ENCODE data around the gene MAST4. TPM values are rescaled to one million over a fixed set of nuclear protein-coding genes. Genes with fewer than 3 reads are reported as not detected.

Gene MAST4
- total RNA-seq, 1 donor from 2014 or later: 11.3 TPM

GRCh38 chr5:66642538-66642937, 46.3 kb downstream of the MAST4 start:
- Mint-ChIP-seq H3K4me1 (ENCODE audit: low read depth) (peaks cover 28% of the 10 kb centered on the region), H3K36me3 (ENCODE audit: low read depth) (peaks cover 2% of the 10 kb centered on the region), H3K9me3 (ENCODE audit: low read depth) (peaks cover 9% of the 10 kb centered on the region), H3K27me3 (ENCODE audit: low read depth) (peaks cover 5% of the 10 kb centered on the region), H3K27ac (ENCODE audit: unreplicated experiment) (no peak overlapping the region), H3K4me3 (ENCODE audit: unreplicated experiment) (no peak overlapping the region)
- no peak for TF ChIP-seq CTCF (IDR thresholded peaks at IDR 0.05)
- no peak for DNase-seq (ENCODE audit: low spot score)

GRCh38 chr5:66643387-66643786, 47.2 kb downstream of the MAST4 start:
- H3K36me3 Mint-ChIP-seq (ENCODE audit: low read depth): peaks cover 2% of the 10 kb centered on the region
- H3K4me3 Mint-ChIP-seq (ENCODE audit: unreplicated experiment): no peak overlapping the region
- H3K9me3 Mint-ChIP-seq (ENCODE audit: low read depth): peaks cover 9% of the 10 kb centered on the region
- peaks cover 5% of the 10 kb centered on the region for H3K27me3 Mint-ChIP-seq (ENCODE audit: low read depth)
- no peak for DNase-seq (ENCODE audit: low spot score)
- peaks cover 37% of the 10 kb centered on the region for H3K4me1 Mint-ChIP-seq (ENCODE audit: low read depth)
- no peak for TF ChIP-seq CTCF (IDR thresholded peaks at IDR 0.05)
- no peak overlapping the region for H3K27ac Mint-ChIP-seq (ENCODE audit: unreplicated experiment)

GRCh38 chr5:66644111-66644510, 47.9 kb downstream of the MAST4 start:
- no peak for DNase-seq (ENCODE audit: low spot score)
- peaks cover 35% of the 10 kb centered on the region for H3K4me1 Mint-ChIP-seq (ENCODE audit: low read depth)

GRCh38 chr5:66645039-66645438, 48.8 kb downstream of the MAST4 start:
- DNase-seq (ENCODE audit: low spot score): no peak
- Mint-ChIP-seq H3K36me3 (ENCODE audit: low read depth) (peaks cover 2% of the 10 kb centered on the region), H3K27me3 (ENCODE audit: low read depth) (no peaks in the 10 kb centered on the region), H3K9me3 (ENCODE audit: low read depth) (peaks cover 9% of the 10 kb centered on the region), H3K4me1 (ENCODE audit: low read depth) (peaks cover 31% of the 10 kb centered on the region), H3K4me3 (ENCODE audit: unreplicated experiment) (no peak overlapping the region), H3K27ac (ENCODE audit: unreplicated experiment) (no peak overlapping the region)
- TF ChIP-seq CTCF (IDR thresholded peaks at IDR 0.05): no peak

More at GRCh38 chr5:66644111-66644510, 47.9 kb downstream of the MAST4 start:
- Mint-ChIP-seq H3K27ac (ENCODE audit: unreplicated experiment) (no peak overlapping the region), H3K4me3 (ENCODE audit: unreplicated experiment) (no peak overlapping the region), H3K9me3 (ENCODE audit: low read depth) (peaks cover 9% of the 10 kb centered on the region), H3K36me3 (ENCODE audit: low read depth) (peaks cover 2% of the 10 kb centered on the region), H3K27me3 (ENCODE audit: low read depth) (no peaks in the 10 kb centered on the region)
- no peak for TF ChIP-seq CTCF (IDR thresholded peaks at IDR 0.05)

GRCh38 chr5:66646570-66646969, 50.4 kb downstream of the MAST4 start:
- Mint-ChIP-seq H3K27ac (ENCODE audit: unreplicated experiment) (no peak overlapping the region), H3K36me3 (ENCODE audit: low read depth) (peaks cover 2% of the 10 kb centered on the region), H3K4me1 (ENCODE audit: low read depth) (peaks cover 31% of the 10 kb centered on the region), H3K9me3 (ENCODE audit: low read depth) (peaks cover 9% of the 10 kb centered on the region), H3K27me3 (ENCODE audit: low read depth) (no peaks in the 10 kb centered on the region), H3K4me3 (ENCODE audit: unreplicated experiment) (no peak overlapping the region)
- TF ChIP-seq CTCF (IDR thresholded peaks at IDR 0.05): no peak
- no peak for DNase-seq (ENCODE audit: low spot score)
